NCI-H2171 treated with DMSO at 0.1 percent for 48 hours (cell line): ENCODE data around the gene SMNDC1.
A peak's percentile ranks its signal among the peaks of the same experiment; 100 is the strongest.

Source experiments
- DNase-seq: peaks from one replicate; lab custom pipeline; 2025; lab: John Stamatoyannopoulos, UW

The SMNDC1 gene

DNA sequence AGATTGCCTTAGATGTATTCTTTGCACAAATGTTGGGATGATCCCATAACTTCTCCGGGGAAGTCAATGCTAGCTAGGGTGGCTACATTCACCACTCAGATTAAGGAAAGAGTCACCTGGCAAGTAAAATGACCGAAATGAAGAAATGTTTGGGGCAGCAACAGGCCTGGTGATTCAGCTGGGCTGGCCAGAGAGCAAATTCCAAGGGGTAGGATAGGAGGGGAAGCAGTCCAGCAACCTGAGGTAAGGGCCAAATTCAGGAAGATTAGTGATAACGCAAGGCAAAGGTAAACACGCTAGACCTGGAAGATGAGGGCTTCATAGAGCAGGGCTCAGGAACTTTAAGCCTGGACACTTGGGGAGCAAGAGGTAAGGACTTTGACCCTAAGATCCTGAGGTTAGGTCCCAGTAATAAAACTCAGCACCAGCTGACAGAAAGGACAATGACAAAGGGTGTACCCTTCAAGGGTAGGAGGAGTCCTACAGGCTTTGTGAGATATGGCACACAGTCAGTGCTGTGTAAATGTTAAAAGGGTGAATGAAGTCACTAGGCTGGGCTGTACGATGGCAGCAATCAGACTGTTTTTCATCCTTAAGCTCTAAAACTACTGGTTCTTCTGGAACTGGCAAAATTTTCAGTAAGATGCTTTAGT is 22.7 kb upstream of the SMNDC1 start:
- DNase-seq: no peak

DNA sequence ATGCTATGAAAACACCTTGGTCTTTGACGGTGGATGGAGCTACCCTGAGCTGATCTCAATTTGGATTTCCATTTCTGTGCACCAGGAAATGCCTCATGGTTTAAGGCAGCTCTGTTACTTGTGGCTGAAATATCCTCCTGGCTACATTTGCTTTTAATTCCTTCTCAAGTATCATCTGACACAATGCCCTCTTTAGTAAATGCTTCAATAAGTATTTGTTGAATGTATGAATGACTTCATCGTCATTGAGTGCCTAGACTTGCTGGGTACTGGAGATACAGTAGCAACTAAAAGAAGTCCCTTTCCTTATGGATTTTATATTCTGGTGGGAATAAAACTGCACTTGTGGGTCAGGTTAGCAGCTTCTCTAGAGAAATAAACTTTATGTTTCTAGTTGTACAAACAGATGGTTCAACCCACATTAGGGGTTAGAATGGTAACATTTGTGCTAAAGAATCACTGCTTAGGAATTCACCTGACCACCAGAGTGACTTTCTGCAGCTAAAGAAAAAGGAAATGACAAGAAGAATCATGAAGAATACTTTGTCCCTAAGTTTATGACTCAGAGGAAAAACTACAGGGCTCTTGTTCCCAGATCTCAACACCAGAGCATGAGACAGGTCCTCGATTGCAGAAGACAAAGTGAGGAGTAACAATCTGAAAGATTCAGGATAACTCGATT is 21.8 kb upstream of the SMNDC1 start:
- DNase-seq: no peak

DNA sequence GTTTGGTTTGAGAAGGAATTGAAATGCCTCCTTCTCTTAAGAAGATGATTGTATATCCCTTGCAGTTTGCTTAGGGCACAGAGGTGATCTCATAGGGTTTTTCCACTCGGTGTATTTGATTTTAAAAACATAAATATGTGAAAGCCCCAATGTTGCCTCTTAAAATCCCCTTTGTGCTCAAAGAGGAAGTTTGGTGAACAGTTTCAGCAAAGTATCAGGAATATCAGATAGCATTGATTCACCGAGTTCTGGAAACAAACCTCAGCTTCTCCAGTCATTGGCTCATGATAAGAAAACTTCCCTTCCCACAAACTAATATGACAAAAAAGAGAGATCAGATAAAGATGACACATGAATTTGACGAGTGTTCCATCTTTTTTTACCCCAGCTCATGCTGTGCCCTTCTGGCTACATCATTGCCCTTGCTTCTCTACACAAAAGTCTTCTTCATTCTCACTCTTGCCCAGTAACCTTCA is 20.1 kb upstream of the SMNDC1 start:
- no peak for DNase-seq

DNA sequence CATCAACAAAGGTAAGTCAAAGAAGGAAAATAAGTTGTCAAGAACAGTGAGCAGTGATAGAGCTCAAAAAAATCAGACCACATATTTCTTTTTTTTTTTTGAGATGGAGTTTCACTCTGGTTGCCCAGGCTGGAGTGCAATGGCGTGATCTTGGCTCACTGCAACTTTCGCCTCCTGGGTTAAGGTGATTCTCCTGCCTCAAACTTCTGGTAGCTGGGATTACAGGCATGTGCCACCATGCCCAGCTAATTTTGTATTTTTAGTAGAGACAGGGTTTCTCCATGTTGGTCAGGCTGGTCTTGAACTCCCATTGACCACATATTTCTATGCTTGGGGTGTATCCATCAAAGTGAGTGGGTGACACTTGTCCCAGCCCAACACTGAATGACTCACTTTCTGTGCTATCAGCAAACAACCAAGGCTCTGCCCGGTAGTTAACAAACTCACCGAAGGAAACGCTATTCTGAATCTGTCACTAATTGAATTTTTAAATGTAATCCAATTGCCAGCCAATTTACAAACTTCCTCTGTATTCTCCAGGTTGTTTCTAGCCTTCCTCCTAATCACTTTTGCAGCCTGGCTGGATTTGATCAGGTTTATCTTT is 19.6 kb upstream of the SMNDC1 start:
- no peak for DNase-seq

DNA sequence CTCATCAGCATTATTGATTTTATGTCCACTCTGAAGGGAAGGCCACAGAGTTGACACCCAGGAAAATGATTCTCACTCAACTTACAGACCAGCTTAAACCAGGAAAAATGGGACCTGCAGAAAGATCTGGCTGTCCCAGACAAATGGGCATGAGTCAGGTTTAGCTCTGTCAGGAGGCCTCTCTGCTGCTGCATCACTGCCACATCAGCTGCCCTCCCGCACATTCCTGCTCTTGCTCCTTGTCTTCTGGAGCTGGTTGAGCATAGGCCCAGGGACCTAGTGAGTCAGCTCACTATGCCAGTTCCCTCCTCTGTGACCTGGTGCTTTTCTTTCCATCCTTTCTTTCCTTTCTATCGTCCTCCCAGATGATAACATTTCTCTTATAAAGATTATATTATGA is 18.8 kb upstream of the SMNDC1 start:
- DNase-seq: no peak

DNA sequence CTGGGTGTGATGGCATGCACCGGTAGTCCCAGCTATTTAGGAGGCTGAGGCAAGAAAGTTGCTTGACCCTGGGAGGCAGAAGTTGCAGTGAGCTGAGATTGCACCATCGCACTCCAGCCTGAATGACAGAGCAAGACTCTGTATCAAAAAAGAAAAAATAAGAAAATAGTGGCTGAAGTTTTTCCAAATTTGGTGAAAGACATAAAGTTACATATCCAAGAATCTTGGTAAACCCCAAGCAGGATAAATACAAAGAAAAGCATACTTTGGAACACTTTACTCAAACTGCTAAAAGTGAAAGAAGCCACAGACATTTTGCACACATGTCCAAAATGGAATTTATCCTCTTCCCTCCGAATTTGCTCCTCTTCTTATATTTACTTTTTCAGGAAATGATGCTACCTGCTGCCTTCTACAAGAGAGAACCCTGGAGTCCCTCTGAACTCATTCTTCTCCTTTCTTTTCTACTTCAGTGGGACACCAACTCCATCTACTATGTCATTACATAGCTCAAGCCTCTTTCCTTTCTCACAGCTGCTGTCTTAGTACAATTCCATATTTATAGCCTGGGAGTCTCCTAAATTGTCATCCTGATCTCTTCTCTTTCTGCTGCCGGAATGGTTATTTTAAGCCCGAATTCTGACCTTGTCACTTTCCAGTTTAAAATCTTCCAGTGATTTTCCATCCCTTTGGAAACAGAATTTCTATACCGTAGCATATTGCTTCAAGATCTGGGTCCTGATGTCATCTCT is 17.3 kb upstream of the SMNDC1 start:
- DNase-seq: no peak

DNA sequence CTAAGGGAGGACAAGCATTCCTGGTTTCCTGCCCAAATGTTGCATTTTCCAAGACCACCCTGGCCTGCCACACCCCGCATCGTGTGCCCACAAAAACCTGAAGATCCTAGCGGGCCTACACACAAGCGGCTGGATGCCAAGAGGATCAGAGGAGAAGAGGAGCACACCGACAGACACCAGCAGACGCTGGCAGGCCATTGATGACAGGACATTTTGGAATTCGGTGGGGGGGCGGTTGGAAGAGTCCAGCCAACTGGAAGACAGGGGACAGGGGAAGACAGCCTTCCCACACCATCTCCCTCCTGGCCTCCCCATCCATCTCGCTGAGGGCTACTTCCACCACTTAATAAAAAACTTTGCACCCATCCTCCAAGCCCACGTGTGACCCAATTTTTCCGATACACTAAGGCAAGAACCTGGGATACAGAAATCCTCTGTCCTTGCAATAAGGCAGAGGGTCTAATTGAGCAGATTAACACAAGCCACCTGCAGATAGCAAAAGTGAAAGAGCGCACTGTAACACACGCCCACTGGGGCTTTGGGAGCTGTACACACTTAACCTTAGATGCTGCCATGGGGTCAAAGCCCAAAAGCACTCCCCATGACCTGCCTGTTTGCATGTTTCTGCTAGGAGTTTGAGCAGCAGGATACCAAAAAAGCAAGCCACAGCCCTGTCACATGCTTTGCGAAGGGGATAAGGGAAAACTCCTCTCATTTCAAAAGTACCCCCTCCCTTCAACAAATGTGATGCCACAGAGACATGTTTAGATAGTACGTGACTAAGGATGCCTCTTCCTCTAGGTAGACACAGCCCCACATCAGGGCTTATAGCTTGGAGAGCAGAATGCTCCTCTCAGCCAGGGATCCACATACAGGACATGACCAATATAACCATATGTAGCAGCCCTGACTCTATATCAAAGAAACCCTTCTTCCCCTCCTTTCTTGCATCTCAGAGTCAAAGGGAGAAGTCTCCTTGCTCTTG is 13.4 kb upstream of the SMNDC1 start:
- no peak for DNase-seq

DNA sequence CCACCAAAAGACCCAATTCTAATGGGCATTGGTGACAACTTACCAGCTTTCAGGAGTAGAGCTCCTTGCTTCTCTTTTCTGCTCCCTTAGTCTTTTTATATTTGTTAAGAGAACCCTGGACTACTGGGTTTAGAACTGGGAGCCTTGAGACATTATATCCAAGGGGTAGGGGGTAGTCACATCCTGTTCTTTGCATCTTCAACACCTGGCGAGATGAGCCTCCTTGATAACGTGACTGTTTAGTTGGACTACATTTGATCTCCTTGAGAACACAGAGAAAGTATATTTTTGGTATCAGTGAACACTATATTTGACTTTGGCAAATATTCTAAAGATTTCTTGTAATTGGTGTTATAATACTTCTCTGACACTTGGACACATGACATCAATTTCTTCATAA is 9.0 kb upstream of the SMNDC1 start:
- no peak for DNase-seq

DNA sequence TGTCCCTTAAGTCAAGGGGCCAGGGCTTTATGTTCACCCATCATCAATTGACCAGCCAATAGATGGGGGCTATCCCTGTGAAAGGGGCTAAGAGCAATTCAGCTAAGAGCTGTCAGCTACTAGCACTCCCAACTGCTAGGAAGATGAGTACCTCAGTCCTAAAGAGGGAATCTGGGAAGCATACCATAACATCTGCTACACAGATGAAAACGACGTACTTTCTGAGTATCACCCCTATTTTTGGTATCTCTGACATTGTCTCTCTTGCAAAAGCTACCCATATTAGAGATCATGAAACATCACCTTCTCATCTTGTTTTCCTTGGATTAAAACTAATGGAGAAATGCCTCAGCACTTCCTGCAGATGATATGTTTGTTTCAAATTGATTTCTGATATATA is 7.5 kb upstream of the SMNDC1 start:
- no peak for DNase-seq

DNA sequence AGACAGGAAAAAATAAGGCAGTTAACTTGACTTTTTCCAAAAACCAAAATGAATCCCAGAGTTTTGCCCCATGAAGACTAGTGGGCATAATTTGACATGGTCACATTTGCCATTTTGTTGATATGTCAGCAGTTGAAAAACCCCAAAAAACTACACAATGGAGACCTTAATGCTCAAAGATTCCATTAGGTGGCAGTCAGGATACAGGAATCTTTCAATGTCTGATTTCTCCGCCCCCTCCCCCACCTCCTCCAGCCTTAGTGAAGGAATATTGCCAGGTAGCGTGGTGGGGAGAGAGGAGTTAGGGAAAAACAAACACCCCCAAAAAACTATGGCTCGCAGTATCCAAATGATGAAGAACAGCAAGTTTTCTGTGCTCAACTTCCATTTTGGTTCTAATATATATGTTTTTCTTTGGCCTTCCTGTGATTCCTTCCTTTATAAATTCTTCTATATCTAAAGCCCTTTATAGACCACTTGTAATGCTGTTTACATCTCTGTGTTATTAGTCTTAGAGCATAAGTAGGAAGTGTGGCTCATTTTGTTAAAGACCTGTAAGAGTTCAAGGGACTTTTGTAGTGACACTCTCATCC is 6.7 kb upstream of the SMNDC1 start:
- DNase-seq: peak; percentile 49

DNA sequence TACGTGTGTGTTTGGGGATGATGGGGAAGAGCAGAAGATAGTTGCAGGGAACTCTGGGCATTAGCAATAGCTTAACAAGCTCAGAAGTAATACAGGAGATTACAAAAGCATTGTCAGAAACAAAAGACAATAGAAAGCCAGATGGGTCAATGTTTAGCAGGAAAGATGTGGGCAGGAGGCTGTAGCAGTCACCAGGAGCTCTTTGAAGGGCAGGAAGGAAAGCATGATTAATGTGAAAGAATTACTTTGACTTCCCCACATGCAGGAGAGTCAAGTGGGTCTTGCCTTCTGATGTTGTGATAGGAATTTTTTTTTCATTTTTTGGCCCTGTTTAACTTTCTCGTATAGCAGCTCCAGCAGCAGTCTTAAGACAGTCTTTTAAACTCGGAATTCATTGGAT is 6.0 kb upstream of the SMNDC1 start:
- no peak for DNase-seq

DNA sequence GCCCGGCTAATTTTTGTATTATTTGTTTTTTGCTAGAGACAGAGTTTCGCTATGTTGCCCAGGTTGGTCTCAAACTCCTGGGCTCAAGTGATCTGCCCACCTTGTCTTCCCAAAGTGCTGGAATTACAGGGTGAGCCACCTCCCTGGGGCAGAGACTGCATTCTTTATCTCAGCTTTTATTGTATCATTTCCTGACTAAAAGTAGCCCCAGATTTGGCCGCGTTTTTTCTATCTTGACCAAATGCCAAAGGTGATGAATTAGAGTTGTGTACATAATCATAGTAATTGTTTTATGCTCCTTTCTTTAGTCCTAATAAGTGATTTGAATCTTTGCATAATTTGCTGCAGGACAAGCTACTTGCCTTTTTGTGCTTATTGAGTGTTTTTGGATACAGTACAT is 3.1 kb upstream of the SMNDC1 start:
- no peak for DNase-seq

DNA sequence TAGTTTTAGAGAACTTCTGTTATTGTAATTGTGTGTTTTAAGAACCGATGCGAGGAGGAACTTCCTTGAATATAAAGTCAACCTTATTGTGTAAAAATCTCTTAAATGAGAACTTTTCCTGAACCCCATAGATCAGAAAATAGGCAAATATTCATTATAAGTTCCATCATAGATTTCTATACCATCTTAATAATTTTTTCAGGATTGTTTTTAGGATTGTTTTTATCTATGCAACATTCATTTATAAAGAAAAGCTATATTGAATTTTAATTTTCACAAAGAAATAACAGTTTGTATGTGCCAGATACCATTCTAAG is 1.7 kb upstream of the SMNDC1 start:
- DNase-seq: no peak

DNA sequence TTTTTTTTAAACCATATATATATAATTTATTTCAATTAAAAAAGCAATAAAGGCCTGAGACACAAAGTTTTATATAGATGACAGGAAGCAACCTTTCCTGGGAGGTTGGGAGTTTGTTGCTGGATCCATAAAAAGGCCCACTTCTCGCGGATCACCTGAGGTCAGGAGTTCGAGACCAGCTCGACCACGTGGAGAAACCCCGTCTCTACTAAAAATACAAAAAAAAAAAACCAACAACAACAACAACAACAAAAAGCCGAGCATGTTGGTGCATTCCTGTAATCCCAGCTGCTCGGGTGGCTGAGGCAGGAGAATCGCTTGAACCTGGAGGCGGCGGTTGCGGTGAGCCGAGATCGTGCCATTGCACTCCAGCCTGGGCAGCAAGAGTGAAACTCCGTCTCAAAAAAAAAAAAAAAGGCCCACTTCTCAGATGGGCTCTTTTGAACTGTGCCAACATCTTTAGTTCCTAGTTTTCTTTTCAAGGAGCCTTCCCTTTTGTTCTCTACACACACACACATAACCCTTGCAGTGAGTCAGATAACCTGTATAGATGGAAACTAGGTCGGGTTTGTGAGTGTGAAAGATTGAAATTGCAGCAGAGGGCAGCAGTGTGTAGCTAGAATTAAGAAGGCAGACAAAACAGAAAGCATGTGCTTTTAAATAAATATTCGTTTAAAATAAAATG is 1.2 kb upstream of the SMNDC1 start:
- peak; percentile 72 for DNase-seq

DNA sequence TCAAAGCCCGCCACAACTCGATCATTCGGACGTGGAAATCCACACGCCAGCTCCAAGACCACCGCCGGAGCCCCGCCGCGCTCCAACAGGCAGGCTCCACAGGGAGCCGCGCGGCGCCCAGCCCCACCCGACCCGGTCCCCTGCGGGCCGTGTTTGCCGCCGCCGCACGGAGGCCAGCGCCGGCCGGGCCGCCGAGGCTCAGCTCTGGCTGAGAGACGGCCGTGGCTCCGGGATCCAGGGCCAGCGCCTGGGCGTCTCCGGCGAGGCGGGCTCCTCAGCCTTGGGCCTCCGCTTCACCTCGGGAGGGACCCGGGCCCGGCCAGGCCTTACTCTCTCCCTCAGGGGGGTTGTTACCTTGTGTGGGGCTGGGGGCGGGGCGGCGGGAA is 333 bp downstream of the SMNDC1 start:
- no peak for DNase-seq

DNA sequence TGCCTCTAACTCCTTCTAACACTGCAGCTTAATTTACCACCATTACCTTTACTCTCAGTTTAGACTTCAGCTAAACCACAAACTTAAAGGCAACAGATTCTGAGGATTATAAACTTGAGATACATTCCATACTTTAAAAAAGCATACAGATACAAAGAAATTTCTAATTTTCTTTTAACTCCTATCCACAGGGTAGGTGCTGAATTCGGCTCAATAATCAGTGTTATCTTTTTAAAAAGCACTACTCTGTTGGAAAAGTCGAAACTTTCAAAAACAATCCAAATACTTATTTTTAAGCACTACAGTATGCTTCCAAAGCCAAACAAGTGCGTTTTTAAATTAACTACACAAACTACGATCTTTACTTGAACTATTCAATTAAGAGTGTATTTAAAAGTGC is 1.0 kb downstream of the SMNDC1 start:
- DNase-seq: no peak

DNA sequence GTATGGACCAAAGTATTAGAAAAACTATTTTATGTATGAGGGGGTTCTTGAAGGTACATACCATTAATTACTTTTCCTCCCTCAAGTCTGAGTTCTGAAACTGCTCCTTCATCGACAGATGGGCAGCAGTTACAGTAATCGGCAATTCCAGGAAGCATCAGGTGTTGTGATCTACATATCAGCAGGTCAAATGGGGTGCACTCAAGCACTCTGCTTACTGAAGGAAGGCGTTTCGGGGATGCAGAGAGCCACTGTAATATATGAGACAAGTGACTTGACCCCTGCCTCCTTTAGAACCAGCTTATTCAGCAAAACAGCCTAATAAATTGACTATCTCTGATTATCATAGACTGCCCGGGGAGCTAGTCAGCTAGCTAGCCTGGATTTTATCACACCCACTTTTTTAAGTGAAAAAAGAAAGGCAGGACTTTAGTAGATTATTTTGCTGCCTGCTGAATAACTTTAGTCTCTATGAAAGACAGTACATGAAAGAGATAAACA is 4.2 kb downstream of the SMNDC1 start:
- no peak for DNase-seq

DNA sequence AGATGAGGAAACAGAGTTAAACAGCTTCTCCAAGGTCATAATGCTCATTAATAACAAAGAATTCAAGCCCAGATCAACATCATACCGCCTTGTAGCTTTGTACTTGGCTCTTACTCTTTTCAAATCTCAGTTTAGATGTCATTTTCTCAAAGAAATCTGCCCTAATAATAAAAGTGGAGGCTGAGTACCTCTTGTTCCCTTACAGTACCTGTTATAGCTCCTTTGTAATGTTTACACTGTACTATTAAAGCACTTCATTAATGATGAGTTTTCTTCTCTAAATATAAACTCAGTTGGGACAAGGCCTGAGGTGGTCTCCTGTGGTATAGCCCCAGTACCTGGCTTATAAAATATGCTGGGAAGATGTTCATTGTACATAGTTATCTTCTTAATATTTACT is 7.8 kb downstream of the SMNDC1 start:
- no peak for DNase-seq

DNA sequence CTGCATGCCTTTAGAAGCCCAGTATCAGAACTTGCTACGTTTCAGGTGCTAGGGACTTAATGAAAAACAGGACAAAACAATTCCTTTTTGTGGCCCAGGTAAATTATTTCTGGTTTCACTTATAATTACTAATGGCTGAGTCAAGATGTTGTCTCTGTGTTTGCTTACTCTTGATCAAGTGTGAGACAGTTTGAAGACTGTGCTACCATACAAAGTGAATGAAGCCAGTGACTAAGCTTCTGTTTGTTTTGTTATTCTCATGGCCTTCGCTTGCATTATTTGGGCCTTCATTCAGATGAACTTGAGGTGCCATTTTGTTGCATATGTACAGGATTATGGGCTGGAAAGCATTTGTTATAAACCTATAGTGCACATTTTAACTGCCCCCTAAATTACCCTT is 17.9 kb downstream of the SMNDC1 start:
- no peak for DNase-seq

DNA sequence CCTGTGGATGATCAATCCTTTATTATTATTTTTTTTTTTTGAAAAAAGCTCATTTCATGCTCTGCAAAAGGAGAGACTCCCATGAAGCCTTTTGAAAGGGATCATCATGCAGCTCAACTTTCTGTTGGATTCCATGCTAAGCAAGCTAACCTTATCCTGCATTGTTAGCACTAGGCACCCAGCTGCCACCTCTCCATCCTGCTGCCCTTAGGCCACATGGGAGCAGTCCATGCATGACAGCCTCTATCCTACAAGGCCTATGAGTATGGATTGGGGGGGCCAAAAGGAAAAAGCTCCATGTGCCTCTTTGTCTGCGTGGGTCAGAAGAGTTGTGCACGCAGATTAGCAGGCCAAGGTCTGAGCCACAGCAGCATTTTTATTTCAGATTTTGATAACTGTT is 19.2 kb downstream of the SMNDC1 start:
- no peak for DNase-seq

DNA sequence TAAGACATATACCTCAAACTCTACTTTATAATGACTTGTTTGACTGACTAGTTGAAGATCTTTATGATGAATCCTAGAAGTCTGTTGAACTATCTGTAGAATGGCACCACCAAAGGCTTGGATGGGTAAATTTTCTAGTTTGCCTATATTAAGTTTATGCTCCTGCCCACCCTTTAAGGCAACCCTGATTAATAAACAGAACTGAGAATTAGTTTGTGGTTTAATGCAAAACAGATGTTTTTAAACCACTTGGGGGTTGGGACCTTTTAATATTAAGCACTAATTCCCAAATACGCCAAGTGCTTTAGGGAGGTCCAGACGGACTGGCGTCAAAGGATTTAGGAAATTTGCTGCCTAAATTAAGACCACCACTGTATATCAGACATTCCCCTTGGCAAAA is 20.5 kb downstream of the SMNDC1 start:
- DNase-seq: no peak
